ENCODE measurements around the gene TRAF3IP1. TPM values are rescaled to one million over a fixed set of nuclear protein-coding genes. Genes with fewer than 3 reads are reported as not detected.

Gene TRAF3IP1
- total and polyA plus RNA-seq, 2 of the 13 experiments (the other 11 are each of a cell fraction or from before 2014, with no cell fraction given), result 4.1 to 12.9 TPM

DNA sequence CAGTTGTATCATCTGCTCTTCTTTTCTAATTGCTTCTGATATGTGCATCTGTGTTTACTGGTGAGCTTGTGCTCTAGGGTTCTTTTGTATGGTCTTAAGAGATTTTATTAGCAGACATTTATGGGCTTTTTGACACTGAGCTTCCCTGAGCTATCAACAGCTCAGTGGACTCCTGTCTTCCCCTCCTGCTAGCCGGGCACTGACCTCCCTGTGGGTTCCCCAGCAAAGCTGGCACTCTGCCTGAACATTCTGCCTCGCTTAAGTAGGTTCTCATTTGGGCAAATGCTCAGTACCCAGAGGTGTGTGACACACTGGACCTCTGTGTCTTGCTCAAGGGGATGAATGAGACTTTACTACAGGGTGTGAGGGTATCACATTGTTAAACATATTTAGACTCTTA, 15.8 kb downstream of the TRAF3IP1 start:
- ATAC-seq (no peak), DNase-seq (ENCODE audit: low spot score) (no peak), FAIRE-seq (no peak)
- TF ChIP-seq, protein P1, sequence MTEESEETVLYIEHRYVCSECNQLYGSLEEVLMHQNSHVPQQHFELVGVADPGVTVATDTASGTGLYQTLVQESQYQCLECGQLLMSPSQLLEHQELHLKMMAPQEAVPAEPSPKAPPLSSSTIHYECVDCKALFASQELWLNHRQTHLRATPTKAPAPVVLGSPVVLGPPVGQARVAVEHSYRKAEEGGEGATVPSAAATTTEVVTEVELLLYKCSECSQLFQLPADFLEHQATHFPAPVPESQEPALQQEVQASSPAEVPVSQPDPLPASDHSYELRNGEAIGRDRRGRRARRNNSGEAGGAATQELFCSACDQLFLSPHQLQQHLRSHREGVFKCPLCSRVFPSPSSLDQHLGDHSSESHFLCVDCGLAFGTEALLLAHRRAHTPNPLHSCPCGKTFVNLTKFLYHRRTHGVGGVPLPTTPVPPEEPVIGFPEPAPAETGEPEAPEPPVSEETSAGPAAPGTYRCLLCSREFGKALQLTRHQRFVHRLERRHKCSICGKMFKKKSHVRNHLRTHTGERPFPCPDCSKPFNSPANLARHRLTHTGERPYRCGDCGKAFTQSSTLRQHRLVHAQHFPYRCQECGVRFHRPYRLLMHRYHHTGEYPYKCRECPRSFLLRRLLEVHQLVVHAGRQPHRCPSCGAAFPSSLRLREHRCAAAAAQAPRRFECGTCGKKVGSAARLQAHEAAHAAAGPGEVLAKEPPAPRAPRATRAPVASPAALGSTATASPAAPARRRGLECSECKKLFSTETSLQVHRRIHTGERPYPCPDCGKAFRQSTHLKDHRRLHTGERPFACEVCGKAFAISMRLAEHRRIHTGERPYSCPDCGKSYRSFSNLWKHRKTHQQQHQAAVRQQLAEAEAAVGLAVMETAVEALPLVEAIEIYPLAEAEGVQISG (CRISPR knock-in tag; IDR thresholded peaks at IDR 0.05), result no peak
- no peak for TF ChIP-seq TARDBP (CRISPR knock-in tag; IDR thresholded peaks at IDR 0.05)
- TF ChIP-seq, protein P2, sequence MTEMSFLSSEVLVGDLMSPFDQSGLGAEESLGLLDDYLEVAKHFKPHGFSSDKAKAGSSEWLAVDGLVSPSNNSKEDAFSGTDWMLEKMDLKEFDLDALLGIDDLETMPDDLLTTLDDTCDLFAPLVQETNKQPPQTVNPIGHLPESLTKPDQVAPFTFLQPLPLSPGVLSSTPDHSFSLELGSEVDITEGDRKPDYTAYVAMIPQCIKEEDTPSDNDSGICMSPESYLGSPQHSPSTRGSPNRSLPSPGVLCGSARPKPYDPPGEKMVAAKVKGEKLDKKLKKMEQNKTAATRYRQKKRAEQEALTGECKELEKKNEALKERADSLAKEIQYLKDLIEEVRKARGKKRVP (CRISPR knock-in tag; IDR thresholded peaks at IDR 0.05), result no peak
- no peak for TF ChIP-seq ZNF780A (CRISPR knock-in tag; IDR thresholded peaks at IDR 0.05)
- TF ChIP-seq, protein P3, sequence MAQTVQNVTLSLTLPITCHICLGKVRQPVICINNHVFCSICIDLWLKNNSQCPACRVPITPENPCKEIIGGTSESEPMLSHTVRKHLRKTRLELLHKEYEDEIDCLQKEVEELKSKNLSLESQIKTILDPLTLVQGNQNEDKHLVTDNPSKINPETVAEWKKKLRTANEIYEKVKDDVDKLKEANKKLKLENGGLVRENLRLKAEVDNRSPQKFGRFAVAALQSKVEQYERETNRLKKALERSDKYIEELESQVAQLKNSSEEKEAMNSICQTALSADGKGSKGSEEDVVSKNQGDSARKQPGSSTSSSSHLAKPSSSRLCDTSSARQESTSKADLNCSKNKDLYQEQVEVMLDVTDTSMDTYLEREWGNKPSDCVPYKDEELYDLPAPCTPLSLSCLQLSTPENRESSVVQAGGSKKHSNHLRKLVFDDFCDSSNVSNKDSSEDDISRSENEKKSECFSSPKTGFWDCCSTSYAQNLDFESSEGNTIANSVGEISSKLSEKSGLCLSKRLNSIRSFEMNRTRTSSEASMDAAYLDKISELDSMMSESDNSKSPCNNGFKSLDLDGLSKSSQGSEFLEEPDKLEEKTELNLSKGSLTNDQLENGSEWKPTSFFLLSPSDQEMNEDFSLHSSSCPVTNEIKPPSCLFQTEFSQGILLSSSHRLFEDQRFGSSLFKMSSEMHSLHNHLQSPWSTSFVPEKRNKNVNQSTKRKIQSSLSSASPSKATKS (CRISPR knock-in tag; IDR thresholded peaks at IDR 0.05), result no peak
- TF ChIP-seq, protein P4, sequence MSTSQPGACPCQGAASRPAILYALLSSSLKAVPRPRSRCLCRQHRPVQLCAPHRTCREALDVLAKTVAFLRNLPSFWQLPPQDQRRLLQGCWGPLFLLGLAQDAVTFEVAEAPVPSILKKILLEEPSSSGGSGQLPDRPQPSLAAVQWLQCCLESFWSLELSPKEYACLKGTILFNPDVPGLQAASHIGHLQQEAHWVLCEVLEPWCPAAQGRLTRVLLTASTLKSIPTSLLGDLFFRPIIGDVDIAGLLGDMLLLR (CRISPR knock-in tag; IDR thresholded peaks at IDR 0.05), result no peak
- TF ChIP-seq SRSF4 (IDR thresholded peaks at IDR 0.05; ENCODE audit: low read depth, low read length, poor library complexity, severe bottlenecking), result no peak
- TF ChIP-seq DMAP1 (CRISPR knock-in tag; IDR thresholded peaks at IDR 0.05), result no peak
- TF ChIP-seq, protein P5, sequence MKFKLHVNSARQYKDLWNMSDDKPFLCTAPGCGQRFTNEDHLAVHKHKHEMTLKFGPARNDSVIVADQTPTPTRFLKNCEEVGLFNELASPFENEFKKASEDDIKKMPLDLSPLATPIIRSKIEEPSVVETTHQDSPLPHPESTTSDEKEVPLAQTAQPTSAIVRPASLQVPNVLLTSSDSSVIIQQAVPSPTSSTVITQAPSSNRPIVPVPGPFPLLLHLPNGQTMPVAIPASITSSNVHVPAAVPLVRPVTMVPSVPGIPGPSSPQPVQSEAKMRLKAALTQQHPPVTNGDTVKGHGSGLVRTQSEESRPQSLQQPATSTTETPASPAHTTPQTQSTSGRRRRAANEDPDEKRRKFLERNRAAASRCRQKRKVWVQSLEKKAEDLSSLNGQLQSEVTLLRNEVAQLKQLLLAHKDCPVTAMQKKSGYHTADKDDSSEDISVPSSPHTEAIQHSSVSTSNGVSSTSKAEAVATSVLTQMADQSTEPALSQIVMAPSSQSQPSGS (CRISPR knock-in tag; IDR thresholded peaks at IDR 0.05), result no peak
- TF ChIP-seq MIER3 (CRISPR knock-in tag; IDR thresholded peaks at IDR 0.05; ENCODE audit: borderline replicate concordance), result no peak
- no peak for TF ChIP-seq CHCHD3 (CRISPR knock-in tag; IDR thresholded peaks at IDR 0.05)
- TF ChIP-seq, protein P6, sequence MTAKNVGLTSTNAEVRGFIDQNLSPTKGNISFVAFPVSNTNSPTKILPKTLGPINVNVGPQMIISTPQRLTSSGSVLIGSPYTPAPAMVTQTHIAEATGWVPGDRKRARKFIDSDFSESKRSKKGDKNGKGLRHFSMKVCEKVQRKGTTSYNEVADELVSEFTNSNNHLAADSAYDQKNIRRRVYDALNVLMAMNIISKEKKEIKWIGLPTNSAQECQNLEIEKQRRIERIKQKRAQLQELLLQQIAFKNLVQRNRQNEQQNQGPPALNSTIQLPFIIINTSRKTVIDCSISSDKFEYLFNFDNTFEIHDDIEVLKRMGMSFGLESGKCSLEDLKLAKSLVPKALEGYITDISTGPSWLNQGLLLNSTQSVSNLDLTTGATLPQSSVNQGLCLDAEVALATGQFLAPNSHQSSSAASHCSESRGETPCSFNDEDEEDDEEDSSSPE (CRISPR knock-in tag; IDR thresholded peaks at IDR 0.05), result no peak
- no peak for TF ChIP-seq ZNF446 (CRISPR knock-in tag; IDR thresholded peaks at IDR 0.05)
- TF ChIP-seq ZNF550 (CRISPR knock-in tag; IDR thresholded peaks at IDR 0.05; ENCODE audit: borderline replicate concordance), result no peak
- no peak for TF ChIP-seq CENPT (CRISPR knock-in tag; IDR thresholded peaks at IDR 0.05; ENCODE audit: low read depth)
- TF ChIP-seq RBM39 (IDR thresholded peaks at IDR 0.05; ENCODE audit: low read depth, low read length, poor library complexity, severe bottlenecking), result no peak
- WGBS (ENCODE audit: low lambda C conversion rate), result 90% methylated on average over 2 of the region's 2 CpGs
- Histone ChIP-seq H3K27me3 (ENCODE audit: control insufficient read depth in 1 of 2, insufficient read depth in 2 of 2, low read length in 2 of 2) (no peaks in the 10 kb centered on the region), H3K9ac (ENCODE audit: insufficient read depth, low read depth, low read length) (no peak overlapping the region), H3K79me2 (ENCODE audit: insufficient read depth, low read length) (no peaks in the 10 kb centered on the region), H3K4me1 (ENCODE audit: insufficient read depth, low read length) (no peaks in the 10 kb centered on the region), H2AFZ (ENCODE audit: low read length) (no peak overlapping the region), H3K4me3 (replicated peaks in 1 of 3; ENCODE audit: insufficient read depth in 1 of 3, low read depth in 2 of 3, low read length in 3 of 3) (no peak overlapping the region), H3K36me3 (replicated peaks in 1 of 2; ENCODE audit: control insufficient read depth in 1 of 2, insufficient read depth in 2 of 2, low read length in 2 of 2) (peaks cover 11 to 29% of the 10 kb centered on the region in 2 experiments), H3K9me3 (ENCODE audit: low read length) (no peaks in the 10 kb centered on the region), H3K4me2 (ENCODE audit: low read depth, low read length) (no peak overlapping the region), H3K27ac (ENCODE audit: extremely low read length, insufficient read depth, low read length) (no peak overlapping the region), H4K20me1 (ENCODE audit: insufficient read depth, low read length) (no peaks in the 10 kb centered on the region)
- no TSS peak for BruUV-seq (replicated peaks)
- CTCF ChIA-PET (ENCODE audit: low intra/inter-chr PET ratio, low total read pairs), result no interaction called here
- POLR2A ChIA-PET, result interaction anchor here (1.1 kb wide), 1 partner anchor 42 kb away, joined by 3 read pairs; no protein-coding TSS in a partner anchor
- in situ Hi-C loops (cut with HindIII; ENCODE audit: extremely low pct_ligation_motif_present, low pct_unique_long_range_greater_than_20kb) (no loop called here), intact Hi-C loops (cut with micrococcal nuclease; ENCODE audit: unreplicated experiment) (no loop called here)
